ENCODE results near the gene MORN1.

Gene MORN1

GRCh38 chr1:2417833-2418225 is 26.5 kb upstream of the MORN1 start:
- POLR2A ChIA-PET: interaction anchor here (0.6 kb wide), 1 partner anchor 141 kb away, joined by 3 read pairs; no protein-coding TSS in a partner anchor
- no peak for TF ChIP-seq CTCF (IDR thresholded peaks at IDR 0.05; ENCODE audit: insufficient read depth, low read length, missing control alignments)
- H3K4me3 ChIP-seq (ENCODE audit: low read depth, low read length): no peak overlapping the region
- CTCF ChIA-PET: interaction anchor here (1.1 to 7.7 kb wide), 4 partner anchors 9 to 1007 kb away, joined by 4 to 138 read pairs (median 6); no protein-coding TSS in a partner anchor
- no peak for DNase-seq (ENCODE audit: low read depth, low spot score)

- no peak for DNase-seq (ENCODE audit: low read depth, low spot score)
- ChIA-PET CTCF (interaction anchor here (1.1 to 7.7 kb wide), 4 partner anchors 10 to 1007 kb away, joined by 4 to 138 read pairs (median 6); no protein-coding TSS in a partner anchor), POLR2A (interaction anchor here (0.6 kb wide), 1 partner anchor 142 kb away, joined by 3 read pairs; no protein-coding TSS in a partner anchor)
- no peak for TF ChIP-seq CTCF (IDR thresholded peaks at IDR 0.05; ENCODE audit: insufficient read depth, low read length, missing control alignments)
- H3K4me3 ChIP-seq (ENCODE audit: low read depth, low read length): no peak overlapping the region
These were observed 25.9 kb upstream of the MORN1 start for GRCh38 chr1:2417083-2417832.

GRCh38 chr1:2416403-2416802 is 25.0 kb upstream of the MORN1 start:
- ChIA-PET CTCF (interaction anchor here (0.9 to 7.7 kb wide), 6 partner anchors 8 to 1008 kb away, joined by 3 to 138 read pairs (median 8); no protein-coding TSS in a partner anchor), POLR2A (no interaction called here)
- no peak for TF ChIP-seq CTCF (IDR thresholded peaks at IDR 0.05; ENCODE audit: insufficient read depth, low read length, missing control alignments)
- H3K4me3 ChIP-seq (ENCODE audit: low read depth, low read length): no peak overlapping the region
- no peak for DNase-seq (ENCODE audit: low read depth, low spot score)

GRCh38 chr1:2415801-2416208 is 24.5 kb upstream of the MORN1 start:
- DNase-seq (ENCODE audit: low read depth, low spot score): no peak
- no peak overlapping the region for H3K4me3 ChIP-seq (ENCODE audit: low read depth, low read length)
- ChIA-PET POLR2A (interaction anchor here (0.6 kb wide), 2 partner anchors 110 to 112 kb away, joined by 3 to 5 read pairs; partner anchors contain the start of gene PANK4), CTCF (interaction anchor here (0.9 to 7.7 kb wide), 8 partner anchors 8 to 1008 kb away, joined by 3 to 138 read pairs (median 5); no protein-coding TSS in a partner anchor)
- no peak for TF ChIP-seq CTCF (IDR thresholded peaks at IDR 0.05; ENCODE audit: insufficient read depth, low read length, missing control alignments)

GRCh38 chr1:2415337-2415736 is 24.0 kb upstream of the MORN1 start:
- DNase-seq (ENCODE audit: low read depth, low spot score): no peak
- no peak for TF ChIP-seq CTCF (IDR thresholded peaks at IDR 0.05; ENCODE audit: insufficient read depth, low read length, missing control alignments)

More at GRCh38 chr1:2415337-2415736, 24.0 kb upstream of the MORN1 start:
- H3K4me3 ChIP-seq (ENCODE audit: low read depth, low read length): no peak overlapping the region
- ChIA-PET CTCF (interaction anchor here (0.9 to 7.7 kb wide), 8 partner anchors 8 to 1009 kb away, joined by 3 to 138 read pairs (median 8); no protein-coding TSS in a partner anchor), POLR2A (interaction anchor here (0.6 kb wide), 1 partner anchor 112 kb away, joined by 3 read pairs; no protein-coding TSS in a partner anchor)

Data from AG04449 (cell line).